DMS153 (cell line): ENCODE measurements around the gene NDUFA6.
A peak's percentile ranks its signal among the peaks of the same experiment; 100 is the strongest.

Experiments
- DNase-seq: peaks from one replicate; lab custom pipeline; 2025; lab: John Stamatoyannopoulos, UW

NDUFA6 gene

GRCh38 chr22:42070517-42071422 is 19.8 kb downstream of the NDUFA6 start, which contains the start of gene NAGA:
Gene NAGA, minus strand, starts transcription at chr22:42070812. Its CDS starts 515 bp downstream, at chr22:42070297.
- peak; percentile 95 for DNase-seq

GRCh38 chr22:42069801-42070516 is 20.6 kb downstream of the NDUFA6 start:
- DNase-seq: no peak

- no peak for DNase-seq
Measured at GRCh38 chr22:42068291-42068690, 22.3 kb downstream of the NDUFA6 start.

- DNase-seq: no peak
Measured at GRCh38 chr22:42067671-42068251, 22.8 kb downstream of the NDUFA6 start.

- no peak for DNase-seq
Measured at GRCh38 chr22:42066937-42067336, 23.6 kb downstream of the NDUFA6 start.

GRCh38 chr22:42066126-42066761 is 24.3 kb downstream of the NDUFA6 start:
- DNase-seq: no peak

GRCh38 chr22:42065438-42066125 is 25.0 kb downstream of the NDUFA6 start:
- no peak for DNase-seq

GRCh38 chr22:42064629-42065028 is 25.9 kb downstream of the NDUFA6 start:
- DNase-seq: no peak

- DNase-seq: no peak
Measured at GRCh38 chr22:42062506-42063170, 27.9 kb downstream of the NDUFA6 start.

GRCh38 chr22:42061041-42061440 is 29.5 kb downstream of the NDUFA6 start:
- DNase-seq: no peak

GRCh38 chr22:42060489-42060888 is 30.1 kb downstream of the NDUFA6 start:
- no peak for DNase-seq

GRCh38 chr22:42056757-42057511 is 33.6 kb downstream of the NDUFA6 start:
- no peak for DNase-seq

GRCh38 chr22:42052765-42053164 is 37.8 kb downstream of the NDUFA6 start:
- no peak for DNase-seq

GRCh38 chr22:42050641-42051180 is 39.9 kb downstream of the NDUFA6 start:
- DNase-seq: no peak

- DNase-seq: no peak
Measured at GRCh38 chr22:42041784-42042183, 48.8 kb downstream of the NDUFA6 start.

GRCh38 chr22:42039271-42039670 is 51.3 kb downstream of the NDUFA6 start:
- DNase-seq: no peak
